VCaP (cell line): Measurements from ENCODE around the gene CPA4.

ENCODE experiments used
- H3K27ac ChIP-seq: fragments of 450-650 bp; 2 replicates; pipeline ENCODE4 v1.5.1; 2017
- TF ChIP-seq, protein P1 (sequence below): fragments of 450-650 bp; conservative IDR thresholded peaks from 2 replicates; pipeline ENCODE4 v1.5.1; 2017; ENCODE audit warnings: mild to moderate bottlenecking, moderate library complexity

Gene CPA4

DNA sequence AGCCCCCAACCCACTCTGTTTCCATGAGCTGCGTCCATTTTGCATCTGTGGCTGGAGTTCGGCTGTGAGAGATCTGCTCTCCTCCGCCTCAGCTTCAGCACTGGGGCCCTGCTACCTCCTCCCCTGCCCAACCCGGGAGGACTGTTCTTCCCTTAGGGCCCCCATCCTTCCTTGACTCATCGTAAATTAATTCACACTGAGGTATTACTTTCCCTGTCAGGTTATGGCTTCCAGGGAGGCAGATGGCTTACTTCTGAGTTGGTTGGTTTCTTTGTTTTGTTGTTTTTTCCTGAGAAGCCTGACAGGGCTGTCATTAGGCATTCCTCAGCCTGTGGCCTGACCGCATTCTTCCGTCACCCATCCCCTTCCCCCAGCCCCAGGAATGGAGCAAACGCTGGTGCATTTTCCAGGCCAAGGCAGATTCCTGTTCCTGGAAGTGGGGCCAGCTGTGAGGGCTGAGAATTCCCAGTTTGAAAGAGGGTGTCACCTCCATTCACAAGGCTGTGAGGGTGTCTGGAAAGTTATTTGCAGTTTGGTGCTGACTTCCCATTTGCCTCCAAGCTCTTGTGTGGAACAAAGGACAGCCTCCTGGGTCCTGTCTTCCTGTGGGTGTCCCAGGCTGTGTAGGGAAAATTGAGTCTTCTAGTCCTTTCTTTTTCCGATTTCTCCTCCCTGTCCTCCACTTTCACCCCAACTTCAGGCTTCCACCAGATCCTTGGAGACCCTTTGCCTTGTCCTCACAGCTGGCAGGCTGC is 63.3 kb downstream of the CPA4 start:
- TF ChIP-seq, protein P1, sequence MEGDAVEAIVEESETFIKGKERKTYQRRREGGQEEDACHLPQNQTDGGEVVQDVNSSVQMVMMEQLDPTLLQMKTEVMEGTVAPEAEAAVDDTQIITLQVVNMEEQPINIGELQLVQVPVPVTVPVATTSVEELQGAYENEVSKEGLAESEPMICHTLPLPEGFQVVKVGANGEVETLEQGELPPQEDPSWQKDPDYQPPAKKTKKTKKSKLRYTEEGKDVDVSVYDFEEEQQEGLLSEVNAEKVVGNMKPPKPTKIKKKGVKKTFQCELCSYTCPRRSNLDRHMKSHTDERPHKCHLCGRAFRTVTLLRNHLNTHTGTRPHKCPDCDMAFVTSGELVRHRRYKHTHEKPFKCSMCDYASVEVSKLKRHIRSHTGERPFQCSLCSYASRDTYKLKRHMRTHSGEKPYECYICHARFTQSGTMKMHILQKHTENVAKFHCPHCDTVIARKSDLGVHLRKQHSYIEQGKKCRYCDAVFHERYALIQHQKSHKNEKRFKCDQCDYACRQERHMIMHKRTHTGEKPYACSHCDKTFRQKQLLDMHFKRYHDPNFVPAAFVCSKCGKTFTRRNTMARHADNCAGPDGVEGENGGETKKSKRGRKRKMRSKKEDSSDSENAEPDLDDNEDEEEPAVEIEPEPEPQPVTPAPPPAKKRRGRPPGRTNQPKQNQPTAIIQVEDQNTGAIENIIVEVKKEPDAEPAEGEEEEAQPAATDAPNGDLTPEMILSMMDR, result no peak
- H3K27ac ChIP-seq, result no peak overlapping the region

DNA sequence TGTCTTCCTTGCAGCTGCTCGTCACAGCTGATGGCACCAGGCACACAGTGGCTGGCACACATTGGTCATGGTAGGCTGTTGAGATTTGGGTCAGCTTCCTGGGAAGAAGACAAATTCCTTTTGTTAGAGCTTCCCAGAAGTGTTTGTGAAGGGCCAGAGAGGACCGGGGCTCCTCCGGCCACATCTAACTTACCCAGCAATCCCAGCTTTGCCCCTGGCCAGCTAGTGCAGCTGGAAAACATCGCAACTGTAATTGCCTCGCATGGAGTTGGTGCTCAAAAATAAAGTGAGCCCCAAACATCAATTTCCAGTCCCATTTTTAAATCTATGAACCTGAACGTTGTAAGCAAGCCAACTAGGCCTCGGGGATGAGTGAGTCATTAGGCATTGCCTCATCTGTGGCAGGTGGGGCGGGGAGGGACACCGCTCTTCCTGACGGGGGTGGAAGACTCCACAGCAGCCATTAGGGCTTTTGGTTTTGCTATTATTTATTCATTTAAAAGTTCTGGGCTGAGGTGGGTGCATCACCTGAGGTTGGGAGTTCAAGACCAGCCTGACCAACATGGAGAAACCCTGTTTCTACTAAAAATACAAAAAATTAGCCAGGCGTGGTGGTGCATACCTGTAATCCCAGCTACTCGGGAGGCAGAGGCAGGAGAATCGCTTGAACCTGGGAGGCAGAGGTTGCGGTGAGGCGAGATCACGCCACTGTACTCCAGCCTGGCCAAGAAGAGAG is 64.1 kb downstream of the CPA4 start:
- H3K27ac ChIP-seq, result no peak overlapping the region
- TF ChIP-seq, protein P1, result no peak

- TF ChIP-seq, protein P1, result no peak
- H3K27ac ChIP-seq, result no peak overlapping the region
Observed at GRCh38 chr7:130358471-130358870, 65.5 kb downstream of the CPA4 start.

- H3K27ac ChIP-seq, result no peak overlapping the region
- TF ChIP-seq, protein P1, result no peak
Observed at GRCh38 chr7:130359276-130359857, 66.4 kb downstream of the CPA4 start.

DNA sequence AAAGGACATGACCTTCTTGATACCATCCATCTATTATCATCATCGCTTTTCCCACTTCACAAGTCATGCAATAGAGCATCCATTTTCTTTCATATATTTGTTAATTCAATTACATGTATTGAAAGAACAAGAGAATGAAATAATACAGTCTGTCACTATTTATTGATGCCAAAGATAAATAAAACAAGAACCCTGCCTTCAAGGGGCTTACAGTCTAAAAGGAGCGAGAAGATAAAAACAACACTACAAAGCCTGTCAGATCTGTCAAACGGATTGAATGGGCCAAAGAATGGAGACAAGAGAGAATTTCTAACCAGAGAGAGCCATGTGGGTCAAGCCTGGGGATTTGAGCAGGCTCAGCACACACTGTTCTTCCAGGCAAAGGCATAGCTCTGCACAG is 67.6 kb downstream of the CPA4 start:
- TF ChIP-seq, protein P1, result no peak
- H3K27ac ChIP-seq, result no peak overlapping the region

- TF ChIP-seq, protein P1, result no peak
- H3K27ac ChIP-seq, result no peak overlapping the region
Observed at GRCh38 chr7:130361681-130362080, 68.7 kb downstream of the CPA4 start.

GRCh38 chr7:130362251-130362816 is 69.4 kb downstream of the CPA4 start:
- TF ChIP-seq, protein P1, result no peak
- no peak overlapping the region for H3K27ac ChIP-seq
